ENCODE measurements around the gene MT1HL1. TPM values are rescaled to one million over a fixed set of nuclear protein-coding genes. Genes with fewer than 3 reads are reported as not detected.
A peak's percentile ranks its signal among the peaks of the same experiment; 100 is the strongest.

Gene MT1HL1
- total RNA-seq, 1 experiment from 2014 or later, result not detected

GRCh38 chr1:237041461-237041794 is 37.2 kb upstream of the MT1HL1 start:
- Histone ChIP-seq H2BK120ac (ENCODE audit: low read depth, low read length, poor library complexity, severe bottlenecking) (no peak overlapping the region), H3K9ac (ENCODE audit: extremely low read depth, insufficient read length, low read length) (no peak overlapping the region), H4K8ac (replicated peaks; ENCODE audit: insufficient read length, low read depth, low read length) (no peak overlapping the region), H3K9me3 (ENCODE audit: control insufficient read depth, low read depth, low read length) (no peaks in the 10 kb centered on the region), H3K4ac (ENCODE audit: low read depth, low read length) (no peak overlapping the region), H3K79me1 (ENCODE audit: insufficient read depth, low read depth, low read length, poor library complexity, severe bottlenecking) (no peaks in the 10 kb centered on the region), H3K23ac (ENCODE audit: insufficient read length, low read depth, low read length) (no peak overlapping the region), H2BK20ac (ENCODE audit: low read depth, low read length, poor library complexity, severe bottlenecking) (no peak overlapping the region), H3K23me2 (ENCODE audit: insufficient read length, low read depth, low read length, poor library complexity, severe bottlenecking) (peaks cover 16% of the 10 kb centered on the region), H2AK5ac (ENCODE audit: insufficient read length, low read length) (no peak overlapping the region), H3K56ac (ENCODE audit: insufficient read length, low read depth, low read length) (no peak overlapping the region), H3K4me1 (ENCODE audit: insufficient read depth, low read length) (peaks cover 3% of the 10 kb centered on the region; the same call in 1 of the 2 replicates), H2BK15ac (ENCODE audit: low read depth, low read length) (no peak overlapping the region), H2BK5ac (ENCODE audit: insufficient read length, low read length) (no peak overlapping the region), H4K20me1 (ENCODE audit: control insufficient read depth, insufficient read depth, insufficient read length) (no peaks in the 10 kb centered on the region), H3K4me2 (ENCODE audit: insufficient read depth, insufficient read length, low read length) (peak overlapping the region; percentile 37), H2AFZ (ENCODE audit: low read length) (no peak overlapping the region), H4K91ac (ENCODE audit: insufficient read length, low read depth, low read length) (no peak overlapping the region), H3K18ac (ENCODE audit: insufficient read length, low read depth, low read length) (no peak overlapping the region), H3K27ac (ENCODE audit: insufficient read length, low read depth, low read length) (no peak overlapping the region), H2BK12ac (ENCODE audit: insufficient read length, low read depth, low read length) (no peak overlapping the region), H3K79me2 (ENCODE audit: insufficient read depth, low read length) (no peaks in the 10 kb centered on the region; the same call in 1 of the 2 replicates), H3T11ph (ENCODE audit: low read length) (no peak overlapping the region), H4K5ac (ENCODE audit: insufficient read length, low read depth, low read length) (no peak overlapping the region), H3K14ac (ENCODE audit: insufficient read depth, low read length) (no peak overlapping the region), H3K27me3 (ENCODE audit: insufficient read depth, low read length) (peaks cover 18% of the 10 kb centered on the region; the same call in 1 of the 2 replicates)
- peaks cover 30 to 34% of the 10 kb centered on the region in 2 experiments for H3K4me1 Mint-ChIP-seq
- peaks cover 40% of the 10 kb centered on the region for H3K27me3 Mint-ChIP-seq (ENCODE audit: low read depth)
- peak overlapping the region; percentile 66 to 87 for H3K4me3 Mint-ChIP-seq
- H3K36me3 Mint-ChIP-seq (ENCODE audit: insufficient read depth in 1 of 3, low read depth in 3 of 3), result peaks cover 0 to 7% (median 0%) of the 10 kb centered on the region in 3 experiments; a peak in 1 of 7 replicates
- H3K9me3 Mint-ChIP-seq, result no peaks in the 10 kb centered on the region; a peak in 2 of 5 replicates
- H3K27ac Mint-ChIP-seq, result no peak overlapping the region
- no CpG with 5 or more reads among the region's 7 CpGs for WGBS (ENCODE audit: extremely low coverage, insufficient read length, low lambda C conversion rate)
- DNase-seq, result no peak
- TF ChIP-seq, protein P1, sequence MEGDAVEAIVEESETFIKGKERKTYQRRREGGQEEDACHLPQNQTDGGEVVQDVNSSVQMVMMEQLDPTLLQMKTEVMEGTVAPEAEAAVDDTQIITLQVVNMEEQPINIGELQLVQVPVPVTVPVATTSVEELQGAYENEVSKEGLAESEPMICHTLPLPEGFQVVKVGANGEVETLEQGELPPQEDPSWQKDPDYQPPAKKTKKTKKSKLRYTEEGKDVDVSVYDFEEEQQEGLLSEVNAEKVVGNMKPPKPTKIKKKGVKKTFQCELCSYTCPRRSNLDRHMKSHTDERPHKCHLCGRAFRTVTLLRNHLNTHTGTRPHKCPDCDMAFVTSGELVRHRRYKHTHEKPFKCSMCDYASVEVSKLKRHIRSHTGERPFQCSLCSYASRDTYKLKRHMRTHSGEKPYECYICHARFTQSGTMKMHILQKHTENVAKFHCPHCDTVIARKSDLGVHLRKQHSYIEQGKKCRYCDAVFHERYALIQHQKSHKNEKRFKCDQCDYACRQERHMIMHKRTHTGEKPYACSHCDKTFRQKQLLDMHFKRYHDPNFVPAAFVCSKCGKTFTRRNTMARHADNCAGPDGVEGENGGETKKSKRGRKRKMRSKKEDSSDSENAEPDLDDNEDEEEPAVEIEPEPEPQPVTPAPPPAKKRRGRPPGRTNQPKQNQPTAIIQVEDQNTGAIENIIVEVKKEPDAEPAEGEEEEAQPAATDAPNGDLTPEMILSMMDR (conservative IDR thresholded peaks at IDR 0.05), result no peak
